Lower leg skin (tissue), 4 donors: ENCODE results near the gene ERC2. TPM values are rescaled to one million over a fixed set of nuclear protein-coding genes. Genes with fewer than 3 reads are reported as not detected.
"Not testable (repeated sequence)": the region's sequence is repeated elsewhere in the genome, so short reads cannot be mapped to it uniquely, and the experiment has no call there.

Experiments used
- DNase-seq, 2 donors: peaks; one replicate each; pipeline ENCODE4 v3.0.0-alpha.2; 2019; ENCODE audit warnings: low spot score in 2 of 2
- H3K4me3 ChIP-seq: fragments of 200-600 bp; sonication (generic); 2 replicates; pipeline ENCODE4 v1.5.1; 2017; ENCODE audit warnings: mild to moderate bottlenecking, low read depth; ENCODE audit not compliant: poor library complexity, severe bottlenecking
- POLR2A ChIP-seq, 2 donors: fragments of 450-650 bp; IDR thresholded peaks; one replicate each; pipeline ENCODE4 v1.6.1; 2016 to 2017; ENCODE audit warnings: antibody characterized with exemption in 2 of 2, mild to moderate bottlenecking in 1 of 2, moderate library complexity in 1 of 2
- WGBS, 2 donors: methylation state at CpG; one replicate each; pipeline ENCODE4 v1.1.5; 2018; 5-methylcytosine and 5-hydroxymethylcytosine counted together
- intact Hi-C: fragments of 100-400 bp; cut with DNase I; formaldehyde crosslinking; loops from one replicate; pipeline ENCODE4 v1.15.0; 2023; ENCODE audit warnings: low total_unique reads
- total RNA-seq, 4 donors: library from RNA; depleted of rRNA; stranded (reverse); fragments of >200 nt; gene quantifications; one replicate each; pipeline ENCODE4 v1.1.0, GENCODE V29; 2016
- TF ChIP-seq, protein P1 (sequence below), 3 donors: fragments of 450-650 bp; IDR thresholded peaks; one replicate each; pipeline ENCODE4 v1.5.1; 2016; ENCODE audit warnings: antibody characterized with exemption in 3 of 3, mild to moderate bottlenecking in 3 of 3, moderate library complexity in 2 of 3

ERC2 gene
- total RNA-seq, 4 donors from 2014 or later, result 0.23 to 1.3 (median 0.42) TPM; not detected in 1

GRCh38 chr3:56269755-56270535, 198.3 kb downstream of the ERC2 start:
- no peak overlapping the region for H3K4me3 ChIP-seq
- no peak for DNase-seq
- 55 to 71% methylated on average over 4 of the region's 4 CpGs for WGBS, 2 donors
- TF ChIP-seq, protein P1, sequence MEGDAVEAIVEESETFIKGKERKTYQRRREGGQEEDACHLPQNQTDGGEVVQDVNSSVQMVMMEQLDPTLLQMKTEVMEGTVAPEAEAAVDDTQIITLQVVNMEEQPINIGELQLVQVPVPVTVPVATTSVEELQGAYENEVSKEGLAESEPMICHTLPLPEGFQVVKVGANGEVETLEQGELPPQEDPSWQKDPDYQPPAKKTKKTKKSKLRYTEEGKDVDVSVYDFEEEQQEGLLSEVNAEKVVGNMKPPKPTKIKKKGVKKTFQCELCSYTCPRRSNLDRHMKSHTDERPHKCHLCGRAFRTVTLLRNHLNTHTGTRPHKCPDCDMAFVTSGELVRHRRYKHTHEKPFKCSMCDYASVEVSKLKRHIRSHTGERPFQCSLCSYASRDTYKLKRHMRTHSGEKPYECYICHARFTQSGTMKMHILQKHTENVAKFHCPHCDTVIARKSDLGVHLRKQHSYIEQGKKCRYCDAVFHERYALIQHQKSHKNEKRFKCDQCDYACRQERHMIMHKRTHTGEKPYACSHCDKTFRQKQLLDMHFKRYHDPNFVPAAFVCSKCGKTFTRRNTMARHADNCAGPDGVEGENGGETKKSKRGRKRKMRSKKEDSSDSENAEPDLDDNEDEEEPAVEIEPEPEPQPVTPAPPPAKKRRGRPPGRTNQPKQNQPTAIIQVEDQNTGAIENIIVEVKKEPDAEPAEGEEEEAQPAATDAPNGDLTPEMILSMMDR (IDR thresholded peaks at IDR 0.05), result no peak
- TF ChIP-seq POLR2A (IDR thresholded peaks at IDR 0.05), result no peak
- intact Hi-C loops, result no loop called here

- 82 to 84% methylated on average over 4 of the region's 4 CpGs for WGBS, 2 donors
- TF ChIP-seq, protein P1 (IDR thresholded peaks at IDR 0.05), result no peak
- TF ChIP-seq POLR2A (IDR thresholded peaks at IDR 0.05), result no peak
- DNase-seq, result no peak
- intact Hi-C loops, result no loop called here
- no peak overlapping the region for H3K4me3 ChIP-seq
Measured at GRCh38 chr3:56268616-56269383, 199.5 kb downstream of the ERC2 start.

GRCh38 chr3:56261852-56262251, 206.4 kb downstream of the ERC2 start:
- H3K4me3 ChIP-seq, DNase-seq, intact Hi-C loops: not testable (repeated sequence)
- 42 to 75% methylated on average over 2 of the region's 2 CpGs for WGBS, 2 donors

DNA sequence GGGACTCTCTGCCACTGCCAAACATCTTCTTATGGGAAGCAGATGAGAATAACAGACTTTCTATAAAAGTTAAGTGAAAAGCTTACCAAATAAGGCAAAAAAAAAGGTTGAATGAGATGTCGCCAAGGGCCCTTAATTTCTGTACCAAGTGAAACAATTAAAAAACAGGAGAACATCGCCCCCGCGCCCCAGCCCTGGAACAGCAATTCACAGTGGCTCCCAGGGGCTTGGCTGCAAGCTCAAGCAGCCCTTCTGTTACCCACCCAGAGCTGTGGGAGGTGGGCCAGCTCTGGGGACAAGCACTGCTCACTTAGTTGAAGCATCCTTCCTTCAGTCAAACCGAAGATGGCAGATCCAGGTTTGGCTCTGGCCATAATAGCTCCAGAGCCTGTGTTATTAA, 208.0 kb downstream of the ERC2 start:
- TF ChIP-seq, protein P1 (IDR thresholded peaks at IDR 0.05), result no peak
- no peak for TF ChIP-seq POLR2A (IDR thresholded peaks at IDR 0.05)
- H3K4me3 ChIP-seq, result no peak overlapping the region
- WGBS, 2 donors, result 79 to 91% methylated on average over 5 of the region's 5 CpGs
- DNase-seq, result no peak
- intact Hi-C loops, result no loop called here

DNA sequence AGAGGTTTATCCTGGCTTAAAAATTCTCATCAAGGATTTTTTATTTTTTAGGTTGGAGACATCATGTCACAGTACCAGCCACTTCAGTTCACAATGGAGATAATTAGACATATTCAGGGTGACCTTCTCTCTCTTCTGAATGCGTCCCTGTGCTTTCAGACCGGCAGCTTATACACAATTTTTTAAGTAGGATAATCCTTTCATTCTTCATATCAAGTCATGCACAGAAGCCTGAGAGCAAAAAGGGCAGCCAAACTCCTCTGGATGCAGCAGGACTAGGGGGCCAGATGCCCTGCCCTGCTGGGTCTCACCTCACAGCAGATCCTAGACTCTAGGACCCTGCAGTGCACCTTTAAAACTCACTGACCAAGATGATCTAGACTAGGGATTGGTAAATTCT, 210.4 kb downstream of the ERC2 start:
- intact Hi-C loops, result no loop called here
- TF ChIP-seq, protein P1 (IDR thresholded peaks at IDR 0.05), result no peak
- TF ChIP-seq POLR2A (IDR thresholded peaks at IDR 0.05), result no peak
- no peak overlapping the region for H3K4me3 ChIP-seq
- WGBS, 2 donors, result 79 to 85% methylated on average over 2 of the region's 2 CpGs
- DNase-seq, result no peak

DNA sequence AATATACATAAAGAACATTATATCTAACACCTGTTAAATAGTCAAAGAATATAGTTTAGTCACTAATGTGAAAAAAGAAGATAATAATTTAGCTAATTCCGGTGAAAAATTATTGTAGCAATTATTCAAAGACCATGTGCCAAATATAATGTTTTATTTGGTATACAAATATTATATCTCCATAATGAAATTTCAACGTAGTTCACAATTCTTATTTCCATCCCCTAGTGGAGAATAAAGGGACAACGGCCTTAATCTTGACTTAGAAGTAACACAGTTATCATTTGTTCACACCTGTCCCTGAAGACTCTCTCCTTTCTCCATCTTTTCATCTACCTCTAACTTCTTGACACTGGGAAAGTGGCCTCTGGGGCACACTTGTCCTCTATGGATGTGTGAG, 213.4 kb downstream of the ERC2 start:
- DNase-seq, result no peak
- no peak for TF ChIP-seq POLR2A (IDR thresholded peaks at IDR 0.05)
- TF ChIP-seq, protein P1 (IDR thresholded peaks at IDR 0.05), result no peak
- no peak overlapping the region for H3K4me3 ChIP-seq
- WGBS, 2 donors, result 76 to 82% methylated on average over 3 of the region's 3 CpGs
- intact Hi-C loops, result no loop called here
